GM13977 (cell line): ENCODE results near the gene CPT1C.

Source experiments
- DNase-seq: peaks from one replicate; pipeline ENCODE4 v3.0.0; 2012; ENCODE audit warnings: low spot score
- in situ Hi-C: fragments of 300-500 bp; cut with MboI; formaldehyde crosslinking; loops from one replicate; pipeline ENCODE4 v1.12.0; 2022; ENCODE audit warnings: low sequenced_read_pairs, low pct_unique_long_range_greater_than_20kb, mixed read lengths, inconsistent platforms; ENCODE audit not compliant: unreplicated experiment
- TF ChIP-seq, protein P1 (sequence below): IDR thresholded peaks from 2 replicates; pipeline ENCODE4 v1.5.1; 2012; ENCODE audit warnings: mild to moderate bottlenecking, control low read depth; ENCODE audit not compliant: insufficient read depth; ENCODE audit errors: extremely low read depth, missing control alignments

CPT1C gene

DNA sequence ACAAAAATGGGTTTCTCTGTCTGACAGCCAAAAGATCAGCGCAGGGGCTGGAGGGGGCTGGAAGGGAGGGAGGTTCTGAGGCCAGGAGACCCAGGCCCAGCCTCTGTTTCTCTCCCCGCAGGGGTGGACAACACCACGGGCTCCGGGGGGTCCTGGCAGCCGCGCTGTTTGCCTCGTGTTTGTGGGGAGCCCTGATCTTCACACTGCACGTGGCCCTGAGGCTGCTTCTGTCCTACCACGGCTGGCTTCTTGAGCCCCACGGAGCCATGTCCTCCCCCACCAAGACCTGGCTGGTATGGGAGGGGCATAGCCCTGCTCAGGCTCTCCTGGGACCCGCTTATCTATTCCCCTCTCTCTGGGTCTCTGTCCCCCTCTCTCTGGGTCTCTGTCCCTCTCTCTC, 9.6 kb downstream of the CPT1C start:
- DNase-seq = no peak
- TF ChIP-seq, protein P1, sequence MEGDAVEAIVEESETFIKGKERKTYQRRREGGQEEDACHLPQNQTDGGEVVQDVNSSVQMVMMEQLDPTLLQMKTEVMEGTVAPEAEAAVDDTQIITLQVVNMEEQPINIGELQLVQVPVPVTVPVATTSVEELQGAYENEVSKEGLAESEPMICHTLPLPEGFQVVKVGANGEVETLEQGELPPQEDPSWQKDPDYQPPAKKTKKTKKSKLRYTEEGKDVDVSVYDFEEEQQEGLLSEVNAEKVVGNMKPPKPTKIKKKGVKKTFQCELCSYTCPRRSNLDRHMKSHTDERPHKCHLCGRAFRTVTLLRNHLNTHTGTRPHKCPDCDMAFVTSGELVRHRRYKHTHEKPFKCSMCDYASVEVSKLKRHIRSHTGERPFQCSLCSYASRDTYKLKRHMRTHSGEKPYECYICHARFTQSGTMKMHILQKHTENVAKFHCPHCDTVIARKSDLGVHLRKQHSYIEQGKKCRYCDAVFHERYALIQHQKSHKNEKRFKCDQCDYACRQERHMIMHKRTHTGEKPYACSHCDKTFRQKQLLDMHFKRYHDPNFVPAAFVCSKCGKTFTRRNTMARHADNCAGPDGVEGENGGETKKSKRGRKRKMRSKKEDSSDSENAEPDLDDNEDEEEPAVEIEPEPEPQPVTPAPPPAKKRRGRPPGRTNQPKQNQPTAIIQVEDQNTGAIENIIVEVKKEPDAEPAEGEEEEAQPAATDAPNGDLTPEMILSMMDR = no peak
- in situ Hi-C loops = no loop called here

DNA sequence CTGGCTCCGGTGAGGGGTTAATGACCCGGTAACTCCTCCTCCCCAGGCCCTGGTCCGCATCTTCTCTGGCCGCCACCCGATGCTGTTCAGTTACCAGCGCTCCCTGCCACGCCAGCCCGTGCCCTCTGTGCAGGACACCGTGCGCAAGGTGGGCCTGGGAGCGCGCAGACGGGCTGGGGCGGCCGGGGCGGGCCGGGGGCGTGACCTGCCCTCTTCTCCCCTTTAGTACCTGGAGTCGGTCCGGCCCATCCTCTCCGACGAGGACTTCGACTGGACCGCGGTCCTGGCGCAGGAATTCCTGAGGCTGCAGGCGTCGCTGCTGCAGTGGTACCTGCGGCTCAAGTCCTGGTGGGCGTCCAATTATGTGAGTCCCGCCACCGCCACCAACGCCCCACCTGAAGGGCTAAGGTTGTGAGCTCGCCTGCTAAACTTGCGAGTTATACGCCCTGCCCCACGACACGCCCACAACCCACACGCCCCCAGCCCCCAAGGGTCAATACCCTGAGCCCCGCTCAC, 10.4 kb downstream of the CPT1C start:
- no peak for DNase-seq
- TF ChIP-seq, protein P1 = no peak
- in situ Hi-C loops = no loop called here

GRCh38 chr19:49704888-49705642, 14.1 kb downstream of the CPT1C start:
- TF ChIP-seq, protein P1 = no peak
- in situ Hi-C loops = no loop called here
- no peak for DNase-seq

DNA sequence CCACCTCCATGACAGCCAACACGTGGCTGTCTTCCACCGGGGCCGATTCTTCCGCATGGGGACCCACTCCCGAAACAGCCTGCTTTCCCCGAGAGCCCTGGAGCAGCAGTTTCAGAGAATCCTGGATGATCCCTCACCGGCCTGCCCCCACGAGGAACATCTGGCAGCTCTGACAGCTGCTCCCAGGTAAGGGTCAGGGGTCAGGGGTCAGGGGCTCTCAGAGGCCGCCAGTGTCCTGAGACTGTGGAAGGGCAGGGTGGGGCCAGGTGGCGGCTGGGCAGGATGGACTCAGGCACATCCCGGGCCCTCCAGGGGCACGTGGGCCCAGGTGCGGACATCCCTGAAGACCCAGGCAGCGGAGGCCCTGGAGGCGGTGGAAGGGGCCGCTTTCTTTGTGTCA, 15.0 kb downstream of the CPT1C start:
- in situ Hi-C loops = no loop called here
- DNase-seq = no peak
- TF ChIP-seq, protein P1 = no peak

DNA sequence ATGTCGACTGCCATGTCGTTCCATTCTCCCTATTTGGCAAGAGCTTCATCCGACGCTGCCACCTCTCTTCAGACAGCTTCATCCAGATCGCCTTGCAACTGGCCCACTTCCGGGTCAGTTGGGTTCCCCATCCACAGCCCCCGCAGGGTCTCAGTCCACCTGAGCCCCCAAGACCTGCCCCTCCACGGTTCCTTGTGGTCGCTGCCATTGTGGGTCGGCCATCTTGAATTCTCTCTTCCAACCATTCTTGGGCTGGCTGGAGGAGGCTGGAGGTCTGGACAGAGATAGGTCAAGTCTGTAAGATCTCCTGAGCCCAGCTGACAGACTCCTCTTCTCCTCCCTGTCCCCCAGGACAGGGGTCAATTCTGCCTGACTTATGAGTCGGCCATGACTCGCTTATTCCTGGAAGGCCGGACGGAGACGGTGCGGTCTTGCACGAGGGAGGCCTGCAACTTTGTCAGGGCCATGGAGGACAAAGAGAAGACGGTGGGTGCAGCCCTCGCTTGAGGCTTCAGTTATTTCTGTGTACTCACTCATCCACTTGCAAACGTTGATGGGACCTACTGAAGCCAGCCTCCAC, 19.5 kb downstream of the CPT1C start:
- TF ChIP-seq, protein P1 = no peak
- in situ Hi-C loops = no loop called here
- DNase-seq = no peak

DNA sequence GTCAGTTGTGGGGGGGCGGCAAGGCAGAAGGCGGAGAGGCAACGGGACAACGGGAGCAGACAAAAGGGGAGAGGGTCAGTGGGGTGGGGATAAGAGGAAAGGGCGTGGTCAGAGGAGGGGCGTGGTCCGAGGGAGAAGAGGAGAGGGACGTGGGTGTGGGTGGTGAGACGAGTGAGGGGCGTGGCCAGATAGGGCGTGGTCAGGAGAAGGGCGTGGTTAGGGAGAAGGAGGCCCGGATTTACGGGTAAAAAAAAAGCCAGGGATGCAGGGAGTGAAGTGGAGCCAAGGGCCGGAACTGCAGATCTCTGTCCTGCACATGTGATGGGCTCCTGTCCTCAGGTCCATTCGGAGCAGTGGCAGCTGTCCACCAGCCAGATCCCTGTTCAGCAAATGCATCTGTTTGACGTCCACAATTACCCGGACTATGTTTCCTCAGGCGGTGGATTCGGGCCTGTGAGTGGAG, 21.5 kb downstream of the CPT1C start:
- in situ Hi-C loops = no loop called here
- no peak for DNase-seq
- TF ChIP-seq, protein P1 = no peak
